BLaER1 treated with 17β-estradiol and CSF1 and Interleukin-3, amounts not matched to agents 10 nM and 100 nM (cell line): ENCODE measurements around the gene CYTH1.

Experiments used
- H3K27ac ChIP-seq, 11 experiments: shearing (Covaris generic); formaldehyde crosslinking; 2 replicates each; pipeline ENCODE4 v1.8.1; 2022
- H3K27me3 ChIP-seq, 11 experiments: shearing (Covaris generic); formaldehyde crosslinking; 2 replicates each; pipeline ENCODE4 v1.8.1; 2022
- H3K36me3 ChIP-seq, 11 experiments: shearing (Covaris generic); formaldehyde crosslinking; 2 replicates each; pipeline ENCODE4 v1.8.1; 2022
- H3K4me1 ChIP-seq, 10 experiments: shearing (Covaris generic); formaldehyde crosslinking; 2 replicates each; pipeline ENCODE4 v1.8.1; 2022
- H3K4me2 ChIP-seq, 11 experiments: shearing (Covaris generic); formaldehyde crosslinking; 2 replicates each; pipeline ENCODE4 v1.8.1; 2022
- H3K4me3 ChIP-seq, 10 experiments: shearing (Covaris generic); formaldehyde crosslinking; 2 replicates each; pipeline ENCODE4 v1.8.1; 2022
- H3K9ac ChIP-seq, 11 experiments: shearing (Covaris generic); formaldehyde crosslinking; 2 replicates each; pipeline ENCODE4 v1.8.1; 2022
- H3K9me3 ChIP-seq, 11 experiments: shearing (Covaris generic); formaldehyde crosslinking; replicated peaks in 1 of 11; 2 replicates each; pipeline ENCODE4 v1.8.1; 2022
- H4K20me1 ChIP-seq, 11 experiments: shearing (Covaris generic); formaldehyde crosslinking; 2 replicates each; pipeline ENCODE4 v1.8.1; 2022
- Cebpa-rat ChIP-seq, 11 experiments: shearing (Covaris generic); IDR thresholded peaks; 2 replicates each; pipeline ENCODE4 v1.8.1; 2022

Gene CYTH1

DNA sequence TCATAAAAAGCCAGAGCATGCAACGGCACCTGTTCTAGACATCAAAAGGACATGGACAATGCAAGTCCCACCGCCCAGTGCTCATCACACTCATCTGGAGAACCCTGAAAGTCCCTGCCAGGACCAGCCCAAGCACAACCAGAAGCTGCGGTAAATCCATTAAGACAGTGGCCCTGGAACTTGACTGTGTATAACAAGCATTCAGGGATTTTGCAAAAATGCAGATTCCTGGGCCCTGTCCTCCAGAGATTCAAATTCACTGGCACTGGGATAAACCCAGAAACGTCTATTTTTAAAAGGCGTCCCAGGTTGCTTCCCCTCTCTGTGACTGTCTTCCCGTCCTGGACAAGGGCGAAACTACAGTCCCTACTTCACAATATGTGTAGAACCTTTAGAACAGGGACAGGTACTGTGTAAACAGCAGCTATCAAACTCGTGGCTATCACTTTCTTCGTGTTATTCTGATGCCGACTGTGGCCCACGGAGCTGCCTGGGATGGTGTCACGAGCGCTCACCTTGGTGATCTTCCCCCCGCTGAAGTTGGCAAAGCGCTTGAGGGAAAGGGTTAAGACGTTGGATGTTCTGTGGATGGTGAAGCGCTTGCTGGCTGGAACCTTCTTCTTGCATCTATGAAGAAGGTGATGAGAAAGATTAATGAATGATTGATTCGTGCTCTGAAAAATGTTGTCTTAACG, 36.2 kb upstream of the CYTH1 start:
- Histone ChIP-seq H3K9ac (peak overlapping the region in 10 of 11 experiments; percentile 24 to 57 (median 52); a peak in 14 of 22 replicates), H3K4me3 (no peak overlapping the region), H3K9me3 (no peaks in the 10 kb centered on the region), H3K4me2 (peak overlapping the region; percentile 67 to 86 (median 78)), H3K27ac (peak overlapping the region; percentile 5 to 67 (median 49); a peak in 19 of 22 replicates), H4K20me1 (peaks cover 0 to 96% (median 47%) of the 10 kb centered on the region in 11 experiments; a peak in 17 of 22 replicates), H3K36me3 (peaks cover 84 to 98% (median 96%) of the 10 kb centered on the region in 11 experiments), H3K27me3 (no peaks in the 10 kb centered on the region), H3K4me1 (peaks cover 59 to 74% (median 67%) of the 10 kb centered on the region in 10 experiments)
- no peak for TF ChIP-seq Cebpa-rat (IDR thresholded peaks at IDR 0.05)

DNA sequence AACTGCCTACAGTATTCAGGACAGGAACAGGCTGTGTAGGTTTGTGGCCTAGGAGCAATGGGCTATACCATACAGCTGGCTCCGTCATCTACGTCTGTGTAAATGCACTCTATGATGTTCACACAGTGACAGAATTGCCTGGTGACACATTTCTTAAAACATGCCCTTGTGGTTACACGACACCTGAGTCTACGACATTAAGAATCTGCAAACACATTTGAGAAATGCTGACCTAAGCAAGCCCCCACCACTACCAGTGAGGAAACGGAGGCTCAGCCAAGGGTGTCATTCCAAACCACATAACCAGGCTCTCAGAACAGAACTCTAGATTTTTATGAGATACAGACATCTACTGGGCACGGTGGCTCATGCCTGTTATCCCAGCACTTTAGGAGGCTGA, 35.0 kb upstream of the CYTH1 start:
- no peak; a peak in 2 of 22 replicates for TF ChIP-seq Cebpa-rat (IDR thresholded peaks at IDR 0.05)
- H3K9ac ChIP-seq, result peak overlapping the region; percentile 16 to 57 (median 46); a peak in 18 of 22 replicates
- H3K27ac ChIP-seq, result peak overlapping the region in 10 of 11 experiments; percentile 10 to 67 (median 46); a peak in 16 of 22 replicates
- no peaks in the 10 kb centered on the region for H3K27me3 ChIP-seq
- peaks cover 0 to 97% (median 42%) of the 10 kb centered on the region in 11 experiments; a peak in 12 of 22 replicates for H4K20me1 ChIP-seq
- H3K4me2 ChIP-seq, result peak overlapping the region; percentile 67 to 86 (median 78)
- 0 out of 20 replicates have a peak overlapping the region, but pooled peaks of 1 of the 10 experiments have one; percentile 21 for H3K4me3 ChIP-seq
- peaks cover 86 to 100% (median 97%) of the 10 kb centered on the region in 11 experiments for H3K36me3 ChIP-seq
- H3K9me3 ChIP-seq, result no peaks in the 10 kb centered on the region
- H3K4me1 ChIP-seq, result peaks cover 56 to 65% (median 59%) of the 10 kb centered on the region in 10 experiments

DNA sequence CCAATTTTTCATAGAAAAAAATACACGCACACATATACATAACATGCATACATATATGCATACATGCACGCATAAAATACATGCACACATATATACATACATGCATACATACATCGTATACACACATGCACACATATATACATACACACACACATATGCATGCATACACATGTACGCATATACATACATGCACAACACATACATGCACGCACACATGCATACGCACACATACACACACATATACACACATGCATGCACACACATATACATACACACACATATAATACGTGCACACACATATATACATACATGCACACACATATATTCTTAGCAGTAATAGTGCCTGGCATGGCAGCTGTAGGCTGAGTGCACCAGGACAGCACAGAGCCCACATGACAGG, 33.6 kb upstream of the CYTH1 start:
- Histone ChIP-seq H3K9ac (no peak overlapping the region), H3K36me3 (peaks cover 89 to 100% (median 99%) of the 10 kb centered on the region in 11 experiments), H3K27ac (no peak overlapping the region), H3K27me3 (no peaks in the 10 kb centered on the region), H3K9me3 (no peaks in the 10 kb centered on the region), H4K20me1 (peaks cover 0 to 91% (median 34%) of the 10 kb centered on the region in 11 experiments; a peak in 13 of 22 replicates), H3K4me1 (peaks cover 45 to 60% (median 48%) of the 10 kb centered on the region in 10 experiments), H3K4me2 (no peak overlapping the region), H3K4me3 (no peak overlapping the region)
- no peak for TF ChIP-seq Cebpa-rat (IDR thresholded peaks at IDR 0.05)

DNA sequence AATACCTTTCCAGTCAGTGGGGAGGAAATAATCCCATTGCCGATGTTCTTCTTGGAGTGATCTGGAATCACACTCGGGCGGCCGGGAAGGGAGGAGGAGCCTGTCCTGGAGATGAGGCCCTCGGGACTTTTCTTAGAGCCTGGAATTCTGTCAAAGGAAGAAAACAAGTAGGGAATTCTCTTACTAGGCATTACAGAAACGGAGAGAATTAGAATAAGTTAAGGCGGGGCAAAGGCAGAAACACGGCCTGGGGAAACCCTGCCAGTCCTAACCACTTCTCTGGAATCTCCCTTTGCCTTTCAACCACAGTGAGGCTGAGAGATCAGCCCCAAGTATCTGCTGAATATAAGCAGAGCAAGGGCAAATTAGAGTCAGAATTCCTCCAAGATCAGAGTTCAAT, 30.8 kb upstream of the CYTH1 start:
- Histone ChIP-seq H3K27ac (no peak overlapping the region), H3K36me3 (peaks cover 99 to 100% (median 100%) of the 10 kb centered on the region in 11 experiments), H3K4me2 (no peak overlapping the region), H3K9ac (no peak overlapping the region), H3K27me3 (no peaks in the 10 kb centered on the region), H4K20me1 (peaks cover 0 to 84% (median 17%) of the 10 kb centered on the region in 11 experiments; a peak in 12 of 22 replicates), H3K9me3 (no peaks in the 10 kb centered on the region), H3K4me3 (no peak overlapping the region), H3K4me1 (peaks cover 17 to 31% (median 20%) of the 10 kb centered on the region in 10 experiments)
- TF ChIP-seq Cebpa-rat (IDR thresholded peaks at IDR 0.05), result no peak

DNA sequence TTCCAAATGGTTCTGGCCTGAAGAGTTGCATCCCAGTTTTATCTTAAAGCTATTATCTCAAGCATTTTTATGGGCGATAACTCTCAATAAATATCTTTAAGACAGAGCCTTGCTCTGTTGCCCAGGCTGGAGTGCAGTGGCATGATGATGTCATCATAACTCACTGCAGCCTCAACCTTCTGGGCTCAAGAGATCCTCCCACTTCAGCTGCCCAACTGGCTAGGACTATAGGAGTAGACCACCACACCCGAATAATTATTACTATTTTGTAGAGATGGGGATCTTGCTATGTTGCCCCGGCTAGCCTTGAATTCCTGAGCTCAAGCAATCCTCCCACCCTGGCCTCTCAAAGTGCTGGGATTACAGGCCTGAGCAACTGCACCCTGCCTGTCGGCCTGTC, 26.1 kb upstream of the CYTH1 start:
- Histone ChIP-seq H3K27me3 (no peaks in the 10 kb centered on the region), H3K9me3 (no peaks in the 10 kb centered on the region), H3K27ac (no peak overlapping the region), H3K4me3 (no peak overlapping the region), H3K36me3 (peaks cover 87 to 95% (median 90%) of the 10 kb centered on the region in 11 experiments), H3K4me2 (no peak overlapping the region), H3K4me1 (peaks cover 39 to 54% (median 45%) of the 10 kb centered on the region in 10 experiments), H3K9ac (no peak overlapping the region), H4K20me1 (peaks cover 0 to 87% (median 27%) of the 10 kb centered on the region in 11 experiments; a peak in 16 of 22 replicates)
- TF ChIP-seq Cebpa-rat (IDR thresholded peaks at IDR 0.05), result no peak

DNA sequence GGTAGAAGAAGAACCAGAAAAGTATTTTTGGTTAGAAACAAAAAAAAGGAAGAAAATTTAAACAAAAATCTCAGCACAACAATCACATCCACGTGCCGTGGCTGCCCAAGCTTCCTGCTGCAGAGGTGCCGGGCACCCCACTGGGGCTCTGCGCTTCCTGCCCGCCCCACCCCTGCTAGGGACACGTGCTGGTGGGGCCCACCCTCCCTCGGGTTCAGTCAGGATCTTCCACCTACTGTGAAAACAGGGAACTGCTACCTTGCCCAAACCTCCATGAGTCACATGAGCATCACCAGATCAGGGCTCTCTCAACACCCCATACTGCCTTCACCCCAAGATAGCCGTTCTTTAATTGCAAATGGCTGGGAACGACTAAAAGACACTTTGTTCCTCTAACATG, 24.4 kb upstream of the CYTH1 start:
- H3K27me3 ChIP-seq, result no peaks in the 10 kb centered on the region
- H3K4me1 ChIP-seq, result peaks cover 55 to 65% (median 59%) of the 10 kb centered on the region in 10 experiments
- H4K20me1 ChIP-seq, result peaks cover 0 to 87% (median 38%) of the 10 kb centered on the region in 11 experiments; a peak in 16 of 22 replicates
- no peak for TF ChIP-seq Cebpa-rat (IDR thresholded peaks at IDR 0.05)
- H3K9ac ChIP-seq, result peak overlapping the region in 1 of 11 experiments; percentile 52; a peak in 1 of 22 replicates
- peak overlapping the region in 10 of 11 experiments; percentile 11 to 69 (median 34); a peak in 14 of 22 replicates for H3K4me2 ChIP-seq
- H3K27ac ChIP-seq, result peak overlapping the region in 5 of 11 experiments; percentile 11 to 23 (median 19); a peak in 4 of 22 replicates
- no peak overlapping the region for H3K4me3 ChIP-seq
- peaks cover 80 to 92% (median 85%) of the 10 kb centered on the region in 11 experiments for H3K36me3 ChIP-seq
- no peaks in the 10 kb centered on the region for H3K9me3 ChIP-seq

DNA sequence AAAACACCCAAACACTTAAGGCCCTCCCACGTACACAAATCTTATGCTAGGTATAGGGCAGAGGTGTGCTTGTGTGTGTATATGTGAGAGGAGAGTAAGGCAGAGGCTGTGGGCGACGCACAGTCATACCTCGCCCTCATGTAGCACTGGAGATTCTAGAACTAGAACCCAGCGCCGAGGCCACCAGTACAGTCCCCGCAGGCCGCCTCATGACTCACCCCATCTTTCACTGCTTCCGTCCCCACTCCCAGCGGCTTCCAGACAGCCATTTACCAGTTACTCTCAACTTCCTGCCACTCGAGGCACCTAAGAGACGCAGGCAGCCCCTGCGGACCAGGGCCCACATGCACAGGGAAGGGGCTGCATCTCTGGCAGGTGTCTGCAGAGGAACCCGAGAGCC, 23.2 kb upstream of the CYTH1 start:
- no peaks in the 10 kb centered on the region for H3K9me3 ChIP-seq
- H3K4me2 ChIP-seq, result peak overlapping the region in 9 of 11 experiments; percentile 28 to 90 (median 69); a peak in 8 of 22 replicates
- no peaks in the 10 kb centered on the region for H3K27me3 ChIP-seq
- peaks cover 67 to 76% (median 71%) of the 10 kb centered on the region in 10 experiments for H3K4me1 ChIP-seq
- H4K20me1 ChIP-seq, result peaks cover 0 to 98% (median 42%) of the 10 kb centered on the region in 11 experiments; a peak in 18 of 22 replicates
- no peak overlapping the region for H3K9ac ChIP-seq
- no peak for TF ChIP-seq Cebpa-rat (IDR thresholded peaks at IDR 0.05)
- H3K36me3 ChIP-seq, result peaks cover 74 to 92% (median 82%) of the 10 kb centered on the region in 11 experiments
- peak overlapping the region in 3 of 11 experiments; percentile 12 to 28 (median 17); a peak in 2 of 22 replicates for H3K27ac ChIP-seq
- H3K4me3 ChIP-seq, result no peak overlapping the region

DNA sequence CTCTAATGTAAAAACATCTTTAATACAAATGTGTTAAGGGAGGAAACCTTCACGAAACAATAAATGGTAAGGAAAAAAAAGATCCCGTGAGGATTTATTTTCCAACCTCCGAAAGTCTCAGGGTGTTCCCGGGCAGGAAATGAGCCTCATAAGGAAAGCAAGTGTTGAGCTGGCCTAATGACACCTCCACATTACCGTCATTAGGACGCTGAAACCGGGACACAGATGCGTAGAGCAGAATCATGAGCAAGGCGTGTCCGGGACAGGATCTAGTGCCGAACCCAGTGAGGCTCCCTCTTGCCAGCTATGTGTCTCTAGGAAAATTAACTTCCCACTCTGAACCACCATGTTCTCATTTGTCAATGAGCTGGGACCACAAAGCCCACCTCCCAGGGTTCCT, 22.7 kb upstream of the CYTH1 start:
- peak overlapping the region in 10 of 11 experiments; percentile 28 to 90 (median 71); a peak in 16 of 22 replicates for H3K4me2 ChIP-seq
- no peaks in the 10 kb centered on the region for H3K9me3 ChIP-seq
- H4K20me1 ChIP-seq, result peaks cover 0 to 98% (median 47%) of the 10 kb centered on the region in 11 experiments; a peak in 18 of 22 replicates
- H3K36me3 ChIP-seq, result peaks cover 74 to 92% (median 82%) of the 10 kb centered on the region in 11 experiments
- H3K9ac ChIP-seq, result no peak overlapping the region
- peak overlapping the region in 1 of 11 experiments; percentile 28; a peak in 1 of 22 replicates for H3K27ac ChIP-seq
- H3K27me3 ChIP-seq, result no peaks in the 10 kb centered on the region
- no peak for TF ChIP-seq Cebpa-rat (IDR thresholded peaks at IDR 0.05)
- H3K4me1 ChIP-seq, result peaks cover 72 to 82% (median 76%) of the 10 kb centered on the region in 10 experiments
- no peak overlapping the region for H3K4me3 ChIP-seq
